KOPT-K1 (cell line): ENCODE measurements around the gene IRAK1.
"Not testable (repeated sequence)": the region's sequence is repeated elsewhere in the genome, so short reads cannot be mapped to it uniquely, and the experiment has no call there.

Source experiments
- H3K27ac ChIP-seq: fragments of 200-600 bp; sonication (generic); 2 replicates; pipeline ENCODE4 v1.5.1; 2016; ENCODE audit warnings: antibody characterized with exemption, mild to moderate bottlenecking, low read depth, low read length; ENCODE audit not compliant: poor library complexity, severe bottlenecking
- H3K36me3 ChIP-seq: fragments of 200-600 bp; sonication (generic); 2 replicates; pipeline ENCODE4 v1.5.1; 2017; ENCODE audit warnings: antibody characterized with exemption, mild to moderate bottlenecking, low read length, moderate library complexity; ENCODE audit not compliant: insufficient read depth
- H3K9me3 ChIP-seq: fragments of 200-600 bp; sonication (generic); 2 replicates; pipeline ENCODE4 v1.5.1; 2017; ENCODE audit warnings: antibody characterized with exemption, low read length, mild to moderate bottlenecking; ENCODE audit not compliant: insufficient read depth, poor library complexity, severe bottlenecking

The IRAK1 gene

GRCh38 chrX:154002215-154002719, 17.4 kb downstream of the IRAK1 start:
- Histone ChIP-seq H3K36me3 (peaks cover 10% of the 10 kb centered on the region; the same call in 1 of the 2 replicates), H3K27ac (peak overlapping the region; percentile 33), H3K9me3 (no peaks in the 10 kb centered on the region)

DNA sequence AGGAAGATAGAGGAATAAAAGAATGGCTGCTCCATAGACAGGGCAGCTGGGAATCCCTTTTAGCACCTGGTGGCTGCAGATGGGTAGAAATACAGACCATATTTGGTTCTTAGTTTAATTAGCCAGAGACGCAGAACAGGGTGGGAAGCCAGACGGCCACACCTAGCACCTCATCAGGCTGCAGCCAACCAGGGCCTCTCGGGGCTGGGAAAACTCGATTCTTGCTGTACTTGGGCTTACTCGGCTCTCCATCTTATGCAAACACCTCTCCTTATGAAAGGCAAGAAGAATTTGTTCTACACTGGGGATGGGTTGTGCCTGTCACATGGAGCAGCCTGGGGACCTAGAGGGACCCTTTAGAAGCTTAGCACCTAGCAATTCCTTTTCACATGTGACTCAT, 19.7 kb downstream of the IRAK1 start:
- no peak overlapping the region for H3K27ac ChIP-seq
- no peaks in the 10 kb centered on the region for H3K9me3 ChIP-seq
- no peaks in the 10 kb centered on the region; the same call in 1 of the 2 replicates for H3K36me3 ChIP-seq

GRCh38 chrX:153999359-154000037, 20.2 kb downstream of the IRAK1 start:
- Histone ChIP-seq H3K27ac (no peak overlapping the region), H3K36me3 (no peaks in the 10 kb centered on the region; the same call in 1 of the 2 replicates), H3K9me3 (no peaks in the 10 kb centered on the region)

GRCh38 chrX:153995504-153995903, 24.2 kb downstream of the IRAK1 start:
- Histone ChIP-seq H3K27ac (no peak overlapping the region), H3K9me3 (no peaks in the 10 kb centered on the region), H3K36me3 (no peaks in the 10 kb centered on the region)

- H3K27ac ChIP-seq: peak overlapping the region; percentile 31
- not testable (repeated sequence) for H3K36me3 ChIP-seq
Observed at GRCh38 chrX:153994398-153994797, 25.3 kb downstream of the IRAK1 start.

DNA sequence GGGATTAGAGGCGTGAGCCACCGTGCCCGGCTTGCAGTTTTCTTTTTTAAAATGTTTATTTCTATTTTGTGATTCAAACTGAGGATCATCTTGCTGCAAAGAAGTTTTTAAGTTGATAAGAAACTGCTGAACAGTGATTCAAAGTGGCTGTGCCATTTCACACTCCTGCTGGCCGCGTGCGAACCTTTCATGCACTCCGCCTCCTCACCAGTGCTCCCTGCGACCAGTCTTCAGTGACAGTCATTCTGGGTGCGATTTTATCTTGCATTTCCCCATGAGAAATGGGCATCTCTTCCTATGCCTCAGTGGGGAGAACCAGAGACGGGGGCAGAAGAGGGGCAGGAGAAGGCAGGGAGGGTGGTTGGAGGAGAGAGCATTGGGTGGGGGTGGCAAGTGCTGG, 25.7 kb downstream of the IRAK1 start:
- Histone ChIP-seq H3K9me3 (no peaks in the 10 kb centered on the region), H3K36me3 (no peaks in the 10 kb centered on the region), H3K27ac (peak overlapping the region; percentile 31)

More at GRCh38 chrX:153994398-153994797, 25.3 kb downstream of the IRAK1 start:
- not testable (repeated sequence) for H3K9me3 ChIP-seq

DNA sequence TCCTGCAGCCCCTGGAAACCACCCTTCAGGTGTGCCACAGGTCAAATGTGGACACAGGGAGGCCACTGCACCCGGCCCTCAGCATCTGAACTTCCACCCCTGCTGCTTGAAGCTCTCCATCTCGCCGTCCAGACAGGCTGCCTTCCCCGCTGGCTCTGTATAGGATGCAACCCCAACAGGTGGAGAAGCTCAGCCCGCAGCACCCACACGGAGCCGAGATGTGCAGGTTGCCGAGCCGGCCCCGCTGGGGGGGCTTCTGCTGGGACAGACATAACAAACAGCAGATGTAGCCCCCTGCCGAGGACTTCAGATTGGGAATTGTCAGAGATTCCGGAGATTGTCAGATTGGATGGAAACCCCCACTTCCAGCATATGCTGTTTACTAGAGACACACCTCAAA, 26.6 kb downstream of the IRAK1 start:
- no peaks in the 10 kb centered on the region for H3K9me3 ChIP-seq
- H3K27ac ChIP-seq: no peak overlapping the region
- no peaks in the 10 kb centered on the region for H3K36me3 ChIP-seq

GRCh38 chrX:153992180-153992579, 27.5 kb downstream of the IRAK1 start:
- Histone ChIP-seq H3K27ac (no peak overlapping the region), H3K36me3 (no peaks in the 10 kb centered on the region), H3K9me3 (no peaks in the 10 kb centered on the region)

DNA sequence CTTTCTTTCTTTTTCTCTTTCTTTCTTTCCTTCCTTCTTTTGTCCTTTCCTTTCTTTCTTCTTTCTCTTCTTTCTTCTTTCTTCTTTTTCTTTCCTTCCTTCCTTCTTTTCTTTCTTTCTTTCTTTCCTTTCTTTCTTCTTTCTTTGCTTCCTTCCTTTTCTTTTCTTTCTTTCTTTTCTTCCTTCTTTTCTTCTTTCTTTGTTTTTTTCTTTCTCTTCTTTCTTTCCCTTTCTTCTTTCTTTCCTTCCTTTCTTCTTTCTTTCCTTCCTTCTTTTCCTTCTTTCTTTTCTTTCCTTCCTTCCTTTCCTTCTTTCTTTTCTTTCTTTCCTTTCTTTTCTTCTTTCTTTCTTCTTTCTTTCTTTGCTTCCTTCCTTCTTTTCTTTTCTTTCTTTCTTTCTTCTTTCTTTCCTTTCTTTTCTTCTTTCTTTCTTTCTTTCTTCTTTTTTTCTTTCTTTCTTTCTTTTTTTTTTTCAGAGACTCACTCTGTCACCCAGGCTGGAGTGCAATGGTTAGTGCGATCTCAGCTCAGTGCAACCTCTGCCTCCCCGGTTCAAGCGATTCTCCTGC, 28.6 kb downstream of the IRAK1 start:
- H3K9me3 ChIP-seq: no peaks in the 10 kb centered on the region
- peak overlapping the region; percentile 77 for H3K27ac ChIP-seq
- no peaks in the 10 kb centered on the region for H3K36me3 ChIP-seq

- Histone ChIP-seq H3K36me3 (no peaks in the 10 kb centered on the region), H3K9me3 (no peaks in the 10 kb centered on the region), H3K27ac (peak overlapping the region; percentile 77)
Observed at GRCh38 chrX:153989973-153990655, 29.6 kb downstream of the IRAK1 start.

- Histone ChIP-seq H3K36me3 (no peaks in the 10 kb centered on the region), H3K27ac (peak overlapping the region; percentile 77), H3K9me3 (no peaks in the 10 kb centered on the region)
Observed at GRCh38 chrX:153988493-153988892, 31.2 kb downstream of the IRAK1 start.

- peak overlapping the region; percentile 100 for H3K27ac ChIP-seq
- H3K36me3 ChIP-seq: no peaks in the 10 kb centered on the region
Observed at GRCh38 chrX:153984351-153985178, 35.1 kb downstream of the IRAK1 start.

DNA sequence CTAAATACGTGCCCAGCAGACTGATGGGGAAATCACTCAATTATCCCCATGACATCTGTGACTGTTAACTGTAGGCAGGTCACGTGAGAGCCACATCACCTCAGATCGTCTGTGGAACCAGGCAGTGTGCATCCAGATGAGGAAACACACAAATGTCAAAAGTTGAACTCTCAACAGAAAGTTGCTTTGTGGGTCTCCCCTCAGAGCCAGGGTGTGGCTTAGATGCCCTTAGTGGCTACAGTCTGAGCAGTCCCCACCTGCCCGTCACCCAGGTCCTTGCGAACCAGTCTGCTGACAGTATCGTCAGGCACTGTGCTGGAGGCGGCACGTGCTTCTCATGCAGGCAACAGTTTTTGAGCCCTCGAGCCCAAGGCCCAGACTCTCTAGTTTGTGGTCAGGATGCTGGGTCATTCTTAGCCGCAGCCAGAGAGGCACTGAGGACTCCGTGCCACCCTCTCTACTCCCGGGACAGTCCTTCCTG, 36.3 kb downstream of the IRAK1 start:
- peak overlapping the region; percentile 100 for H3K27ac ChIP-seq
- H3K36me3 ChIP-seq: no peaks in the 10 kb centered on the region
- H3K9me3 ChIP-seq: no peaks in the 10 kb centered on the region

More at GRCh38 chrX:153984351-153985178, 35.1 kb downstream of the IRAK1 start:
- no peaks in the 10 kb centered on the region for H3K9me3 ChIP-seq

GRCh38 chrX:153981771-153982533, 37.8 kb downstream of the IRAK1 start:
- peak overlapping the region; percentile 100 for H3K27ac ChIP-seq
- H3K9me3 ChIP-seq: no peaks in the 10 kb centered on the region

More at GRCh38 chrX:153981771-153982533, 37.8 kb downstream of the IRAK1 start:
- H3K36me3 ChIP-seq: no peaks in the 10 kb centered on the region
